HepG2 (cell line): ENCODE data around the gene CDK6. TPM values are rescaled to one million over a fixed set of nuclear protein-coding genes. Genes with fewer than 3 reads are reported as not detected.
A peak's percentile ranks its signal among the peaks of the same experiment; 100 is the strongest.

Experiments
- ATF7 ChIP-seq, 2 experiments: fragments of 450-650 bp in 1 of 2; sonication (generic) in 1 of 2; formaldehyde crosslinking in 1 of 2; IDR thresholded peaks; 2 replicates each; pipeline versions ENCODE4 v1.4.0 to v1.6.1; 2016 to 2020; ENCODE audit warnings: antibody characterized with exemption in 1 of 2, mild to moderate bottlenecking in 1 of 2, missing genetic modification reagents in 1 of 2
- KLF11 ChIP-seq: IDR thresholded peaks from 2 replicates; pipeline ENCODE4 v1.6.1; 2016; ENCODE audit warnings: missing compliant biosample characterization
- MED8 ChIP-seq: sonication (generic); formaldehyde crosslinking; IDR thresholded peaks from 2 replicates; pipeline ENCODE4 v1.8.1; 2023; ENCODE audit warnings: mild to moderate bottlenecking, missing genetic modification reagents; ENCODE audit not compliant: insufficient replicate concordance
- MIER2 ChIP-seq: IDR thresholded peaks from 2 replicates; pipeline ENCODE4 v1.6.1; 2016; ENCODE audit warnings: missing biosample characterization, missing genetic modification reagents
- PBX2 ChIP-seq: IDR thresholded peaks from 2 replicates; pipeline ENCODE4 v1.6.1; 2016; ENCODE audit warnings: control low read depth
- PCBP1 ChIP-seq: fragments of 200-400 bp; formaldehyde crosslinking; IDR thresholded peaks from 2 replicates; pipeline ENCODE4 v1.6.1; 2017; ENCODE audit warnings: mild to moderate bottlenecking, low read depth, low read length, borderline replicate concordance
- RBFOX2 ChIP-seq: fragments of 200-400 bp; formaldehyde crosslinking; IDR thresholded peaks from 2 replicates; pipeline ENCODE4 v1.6.1; 2017; ENCODE audit warnings: low read depth, mild to moderate bottlenecking, low read length
- REXO4 ChIP-seq: sonication (generic); formaldehyde crosslinking; IDR thresholded peaks from 2 replicates; pipeline ENCODE4 v1.8.0; 2022; ENCODE audit warnings: missing genetic modification reagents, mild to moderate bottlenecking, borderline replicate concordance
- SMC3 ChIP-seq: IDR thresholded peaks from 2 replicates; pipeline ENCODE4 v1.6.1; 2011; ENCODE audit warnings: low read length, improper control_type of control experiment
- SOX6 ChIP-seq, 2 experiments: fragments of 450-650 bp in 1 of 2; sonication (generic) in 1 of 2; formaldehyde crosslinking in 1 of 2; IDR thresholded peaks; 2 replicates each; pipeline versions ENCODE4 v1.4.0 to v1.6.1; 2017 to 2020; ENCODE audit warnings: antibody characterized with exemption in 1 of 2, mild to moderate bottlenecking in 1 of 2, missing genetic modification reagents in 1 of 2
- ZNF143 ChIP-seq: sonication (generic); formaldehyde crosslinking; IDR thresholded peaks from 2 replicates; pipeline ENCODE4 v1.4.0; 2020; ENCODE audit warnings: missing genetic modification reagents
- ZNF20 ChIP-seq: sonication (generic); formaldehyde crosslinking; IDR thresholded peaks from 2 replicates; pipeline ENCODE4 v1.4.0; 2020; ENCODE audit warnings: mild to moderate bottlenecking, moderate library complexity, missing genetic modification reagents
- ZNF674 ChIP-seq: sonication (generic); formaldehyde crosslinking; IDR thresholded peaks from 2 replicates; pipeline ENCODE4 v1.5.0; 2020; ENCODE audit warnings: low read depth, mild to moderate bottlenecking, missing genetic modification reagents
- ZNF792 ChIP-seq: IDR thresholded peaks from 2 replicates; pipeline ENCODE4 v1.6.1; 2016
- polyA plus RNA-seq, 8 experiments: library from polyadenylated mRNA; depleted of rRNA in 3 of 8; stranded (reverse) in 7 of 8; unstranded in 1 of 8; fragments of >200 nt; fragmentation: Illumina TruSeq in 4 of 8; extraction: Trizol in 4 of 8; gene quantifications; 2 replicates each; pipeline versions ENCODE4 v1.2.1 to v1.2.3, GENCODE V29; 2011 to 2016; ENCODE audit warnings: low read depth in 4 of 8, missing spikeins in 1 of 8, mixed read lengths in 1 of 8; ENCODE audit not compliant: insufficient read depth in 1 of 8
- total RNA-seq, 5 experiments: library from RNA; depleted of rRNA; stranded (reverse); fragments of >200 nt; fragmentation: Illumina TruSeq; extraction: Trizol; gene quantifications; 2 replicates each; pipeline ENCODE4 v1.2.3, GENCODE V29; 2016; ENCODE audit warnings: low read depth in 1 of 5
- TF ChIP-seq, protein P1 (sequence below): fragments of 450-650 bp; IDR thresholded peaks from 2 replicates; pipeline ENCODE4 v1.6.1; 2017; ENCODE audit warnings: mild to moderate bottlenecking
- TF ChIP-seq, protein P2 (sequence below): sonication (generic); formaldehyde crosslinking; conservative IDR thresholded peaks from 2 replicates; pipeline ENCODE4 v1.8.0; 2022; ENCODE audit warnings: mild to moderate bottlenecking, moderate library complexity, missing genetic modification reagents
- TF ChIP-seq, protein P3 (sequence below): sonication (generic); formaldehyde crosslinking; IDR thresholded peaks from 2 replicates; pipeline ENCODE4 v1.8.1; 2022; ENCODE audit warnings: low read depth, mild to moderate bottlenecking, missing genetic modification reagents
- TF ChIP-seq, protein P4 (sequence below): sonication (generic); formaldehyde crosslinking; IDR thresholded peaks from 2 replicates; pipeline ENCODE4 v1.5.0; 2020; ENCODE audit warnings: missing genetic modification reagents

Gene CDK6
- total and polyA plus RNA-seq, 2 of the 13 experiments (the other 11 are each of a cell fraction or from before 2014, with no cell fraction given) = 34.6 to 90.8 TPM

- TF ChIP-seq PBX2 (CRISPR knock-in tag) (no peak), PCBP1 (no peak), MIER2 (CRISPR knock-in tag) (no peak), RBFOX2 (no peak), KLF11 (CRISPR knock-in tag) (no peak), SOX6 (IDR thresholded peaks at IDR 0.05) (no peak), SOX6 (CRISPR knock-in tag; IDR thresholded peaks at IDR 0.05) (peak; percentile 44; the same call in 1 of the 2 replicates), ZNF792 (CRISPR knock-in tag) (no peak), ZNF20 (CRISPR knock-in tag) (no peak), ZNF674 (CRISPR knock-in tag) (no peak), MED8 (CRISPR knock-in tag) (no peak), ATF7 (IDR thresholded peaks at IDR 0.05) (no peak), ATF7 (CRISPR knock-in tag; IDR thresholded peaks at IDR 0.05) (no peak), SMC3 (no peak), REXO4 (no peak), ZNF143 (no peak)
- TF ChIP-seq, protein P1, sequence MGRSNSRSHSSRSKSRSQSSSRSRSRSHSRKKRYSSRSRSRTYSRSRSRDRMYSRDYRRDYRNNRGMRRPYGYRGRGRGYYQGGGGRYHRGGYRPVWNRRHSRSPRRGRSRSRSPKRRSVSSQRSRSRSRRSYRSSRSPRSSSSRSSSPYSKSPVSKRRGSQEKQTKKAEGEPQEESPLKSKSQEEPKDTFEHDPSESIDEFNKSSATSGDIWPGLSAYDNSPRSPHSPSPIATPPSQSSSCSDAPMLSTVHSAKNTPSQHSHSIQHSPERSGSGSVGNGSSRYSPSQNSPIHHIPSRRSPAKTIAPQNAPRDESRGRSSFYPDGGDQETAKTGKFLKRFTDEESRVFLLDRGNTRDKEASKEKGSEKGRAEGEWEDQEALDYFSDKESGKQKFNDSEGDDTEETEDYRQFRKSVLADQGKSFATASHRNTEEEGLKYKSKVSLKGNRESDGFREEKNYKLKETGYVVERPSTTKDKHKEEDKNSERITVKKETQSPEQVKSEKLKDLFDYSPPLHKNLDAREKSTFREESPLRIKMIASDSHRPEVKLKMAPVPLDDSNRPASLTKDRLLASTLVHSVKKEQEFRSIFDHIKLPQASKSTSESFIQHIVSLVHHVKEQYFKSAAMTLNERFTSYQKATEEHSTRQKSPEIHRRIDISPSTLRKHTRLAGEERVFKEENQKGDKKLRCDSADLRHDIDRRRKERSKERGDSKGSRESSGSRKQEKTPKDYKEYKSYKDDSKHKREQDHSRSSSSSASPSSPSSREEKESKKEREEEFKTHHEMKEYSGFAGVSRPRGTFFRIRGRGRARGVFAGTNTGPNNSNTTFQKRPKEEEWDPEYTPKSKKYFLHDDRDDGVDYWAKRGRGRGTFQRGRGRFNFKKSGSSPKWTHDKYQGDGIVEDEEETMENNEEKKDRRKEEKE = no peak
- TF ChIP-seq, protein P2, sequence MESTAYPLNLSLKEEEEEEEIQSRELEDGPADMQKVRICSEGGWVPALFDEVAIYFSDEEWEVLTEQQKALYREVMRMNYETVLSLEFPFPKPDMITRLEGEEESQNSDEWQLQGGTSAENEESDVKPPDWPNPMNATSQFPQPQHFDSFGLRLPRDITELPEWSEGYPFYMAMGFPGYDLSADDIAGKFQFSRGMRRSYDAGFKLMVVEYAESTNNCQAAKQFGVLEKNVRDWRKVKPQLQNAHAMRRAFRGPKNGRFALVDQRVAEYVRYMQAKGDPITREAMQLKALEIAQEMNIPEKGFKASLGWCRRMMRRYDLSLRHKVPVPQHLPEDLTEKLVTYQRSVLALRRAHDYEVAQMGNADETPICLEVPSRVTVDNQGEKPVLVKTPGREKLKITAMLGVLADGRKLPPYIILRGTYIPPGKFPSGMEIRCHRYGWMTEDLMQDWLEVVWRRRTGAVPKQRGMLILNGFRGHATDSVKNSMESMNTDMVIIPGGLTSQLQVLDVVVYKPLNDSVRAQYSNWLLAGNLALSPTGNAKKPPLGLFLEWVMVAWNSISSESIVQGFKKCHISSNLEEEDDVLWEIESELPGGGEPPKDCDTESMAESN = no peak
- TF ChIP-seq, protein P3, sequence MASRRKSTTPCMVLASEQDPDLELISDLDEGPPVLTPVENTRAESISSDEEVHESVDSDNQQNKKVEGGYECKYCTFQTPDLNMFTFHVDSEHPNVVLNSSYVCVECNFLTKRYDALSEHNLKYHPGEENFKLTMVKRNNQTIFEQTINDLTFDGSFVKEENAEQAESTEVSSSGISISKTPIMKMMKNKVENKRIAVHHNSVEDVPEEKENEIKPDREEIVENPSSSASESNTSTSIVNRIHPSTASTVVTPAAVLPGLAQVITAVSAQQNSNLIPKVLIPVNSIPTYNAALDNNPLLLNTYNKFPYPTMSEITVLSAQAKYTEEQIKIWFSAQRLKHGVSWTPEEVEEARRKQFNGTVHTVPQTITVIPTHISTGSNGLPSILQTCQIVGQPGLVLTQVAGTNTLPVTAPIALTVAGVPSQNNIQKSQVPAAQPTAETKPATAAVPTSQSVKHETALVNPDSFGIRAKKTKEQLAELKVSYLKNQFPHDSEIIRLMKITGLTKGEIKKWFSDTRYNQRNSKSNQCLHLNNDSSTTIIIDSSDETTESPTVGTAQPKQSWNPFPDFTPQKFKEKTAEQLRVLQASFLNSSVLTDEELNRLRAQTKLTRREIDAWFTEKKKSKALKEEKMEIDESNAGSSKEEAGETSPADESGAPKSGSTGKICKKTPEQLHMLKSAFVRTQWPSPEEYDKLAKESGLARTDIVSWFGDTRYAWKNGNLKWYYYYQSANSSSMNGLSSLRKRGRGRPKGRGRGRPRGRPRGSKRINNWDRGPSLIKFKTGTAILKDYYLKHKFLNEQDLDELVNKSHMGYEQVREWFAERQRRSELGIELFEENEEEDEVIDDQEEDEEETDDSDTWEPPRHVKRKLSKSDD (CRISPR knock-in tag) = no peak
- TF ChIP-seq, protein P4, sequence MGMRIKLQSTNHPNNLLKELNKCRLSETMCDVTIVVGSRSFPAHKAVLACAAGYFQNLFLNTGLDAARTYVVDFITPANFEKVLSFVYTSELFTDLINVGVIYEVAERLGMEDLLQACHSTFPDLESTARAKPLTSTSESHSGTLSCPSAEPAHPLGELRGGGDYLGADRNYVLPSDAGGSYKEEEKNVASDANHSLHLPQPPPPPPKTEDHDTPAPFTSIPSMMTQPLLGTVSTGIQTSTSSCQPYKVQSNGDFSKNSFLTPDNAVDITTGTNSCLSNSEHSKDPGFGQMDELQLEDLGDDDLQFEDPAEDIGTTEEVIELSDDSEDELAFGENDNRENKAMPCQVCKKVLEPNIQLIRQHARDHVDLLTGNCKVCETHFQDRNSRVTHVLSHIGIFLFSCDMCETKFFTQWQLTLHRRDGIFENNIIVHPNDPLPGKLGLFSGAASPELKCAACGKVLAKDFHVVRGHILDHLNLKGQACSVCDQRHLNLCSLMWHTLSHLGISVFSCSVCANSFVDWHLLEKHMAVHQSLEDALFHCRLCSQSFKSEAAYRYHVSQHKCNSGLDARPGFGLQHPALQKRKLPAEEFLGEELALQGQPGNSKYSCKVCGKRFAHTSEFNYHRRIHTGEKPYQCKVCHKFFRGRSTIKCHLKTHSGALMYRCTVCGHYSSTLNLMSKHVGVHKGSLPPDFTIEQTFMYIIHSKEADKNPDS = no peak
These were observed 4.4 kb downstream of the CDK6 start (continued) for GRCh38 chr7:92831716-92832533.
